Measurements from ENCODE around the gene SLC22A9.
"Not testable (repeated sequence)": the region's sequence is repeated elsewhere in the genome, so short reads cannot be mapped to it uniquely, and the experiment has no call there.

Gene SLC22A9

GRCh38 chr11:63369165-63369970 is at the start of gene SLC22A9:
TSS of gene SLC22A9 (plus strand) at chr11:63369785. CDS start at chr11:63370057, 272 bp downstream.
- no peak for DNase-seq

GRCh38 chr11:63321723-63322122 is 47.9 kb upstream of the SLC22A9 start:
- DNase-seq, result no peak

DNA sequence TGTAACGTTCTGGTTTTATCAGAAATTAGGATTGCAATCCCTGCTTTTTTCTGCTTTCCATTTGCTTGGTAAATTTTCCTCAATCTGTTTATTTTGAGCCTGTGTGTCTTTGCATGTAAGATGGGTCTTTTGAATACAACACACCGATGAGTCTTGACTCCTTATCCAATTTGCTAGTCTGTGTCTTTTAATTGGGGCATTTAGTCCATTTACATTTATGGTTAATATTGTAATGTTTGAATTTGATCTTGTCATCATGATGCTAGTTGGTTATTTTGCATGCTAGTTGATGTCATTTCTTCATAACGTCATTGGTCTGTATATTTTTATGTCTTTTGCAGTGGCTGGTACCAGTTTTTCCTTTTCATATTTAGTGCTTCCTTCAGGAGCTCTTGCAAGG is 34.5 kb upstream of the SLC22A9 start:
- not testable (repeated sequence) for DNase-seq

DNA sequence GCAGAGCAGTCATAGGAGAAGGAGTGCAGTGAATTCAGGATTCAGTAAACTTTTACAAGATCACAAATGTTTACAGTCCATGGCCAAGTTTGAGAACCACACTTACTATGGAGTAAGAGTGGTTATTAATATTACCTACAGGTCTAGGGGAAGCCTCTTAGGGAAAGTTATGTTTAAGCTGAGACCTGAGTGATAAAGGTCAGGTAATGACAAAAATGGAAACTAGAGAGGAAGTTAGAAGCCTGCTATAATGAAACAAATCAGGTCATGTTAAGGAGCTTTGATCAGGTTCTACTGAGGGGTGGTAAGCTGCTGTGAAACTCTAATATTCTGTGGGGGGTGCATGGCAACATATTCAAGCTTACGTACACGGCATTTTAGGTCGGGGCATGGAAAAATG is 32.5 kb upstream of the SLC22A9 start:
- no peak for DNase-seq

- no peak for DNase-seq
These were observed 26.5 kb upstream of the SLC22A9 start for GRCh38 chr11:63343130-63343529.

- DNase-seq, result no peak
These were observed 17.4 kb upstream of the SLC22A9 start for GRCh38 chr11:63352144-63352543.

GRCh38 chr11:63362196-63362793 is 7.3 kb upstream of the SLC22A9 start:
- DNase-seq, result no peak

GRCh38 chr11:63369971-63370588 is 495 bp downstream of the SLC22A9 start:
- DNase-seq, result no peak

GRCh38 chr11:63371396-63371795 is 1.8 kb downstream of the SLC22A9 start:
- DNase-seq, result no peak

GRCh38 chr11:63375434-63375833 is 5.8 kb downstream of the SLC22A9 start:
- no peak for DNase-seq

GRCh38 chr11:63380130-63380529 is 10.5 kb downstream of the SLC22A9 start:
- no peak for DNase-seq

DNA sequence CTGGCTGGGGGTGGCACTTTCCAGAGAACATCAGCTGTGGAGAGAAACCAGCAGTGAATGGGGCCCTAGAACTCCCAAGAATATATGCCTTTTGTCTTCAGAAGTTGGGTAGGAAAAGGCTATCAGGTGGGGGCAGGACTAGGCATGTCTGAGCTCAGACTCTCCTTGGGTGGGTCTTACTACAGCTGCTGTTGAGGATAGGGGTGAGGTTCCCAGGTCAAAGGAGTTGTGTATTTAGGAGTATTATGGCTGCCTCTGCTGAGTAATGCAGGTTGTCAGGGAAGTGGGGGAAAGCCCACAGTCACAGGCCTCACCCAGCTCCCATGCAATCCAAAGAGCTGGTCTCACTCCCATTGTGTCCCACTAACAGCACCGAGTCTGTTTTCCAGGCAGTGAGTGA is 26.1 kb downstream of the SLC22A9 start:
- no peak for DNase-seq

- no peak for DNase-seq
These were observed 34.8 kb downstream of the SLC22A9 start for GRCh38 chr11:63404161-63404935.

DNA sequence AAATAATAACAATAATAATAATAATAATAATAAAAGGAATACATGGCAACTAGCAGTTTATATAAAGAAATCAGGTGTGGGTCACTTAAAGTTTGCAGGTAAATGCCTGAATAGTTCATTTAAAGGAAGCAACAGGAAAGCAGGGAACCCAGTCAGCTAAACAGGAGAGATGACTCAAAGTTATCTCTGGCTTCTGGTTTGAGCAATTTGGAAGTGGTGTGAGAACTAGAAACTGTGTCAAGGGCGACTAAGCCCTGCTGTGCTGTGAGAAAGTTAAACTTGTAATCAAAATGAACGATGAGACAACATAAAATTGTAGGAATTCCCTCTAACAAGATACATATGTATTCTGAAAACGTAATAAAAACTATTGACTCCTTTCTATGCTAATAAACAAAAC is 35.5 kb downstream of the SLC22A9 start:
- DNase-seq, result no peak

GRCh38 chr11:63406458-63406857 is 36.9 kb downstream of the SLC22A9 start:
- DNase-seq, result no peak

- no peak for DNase-seq
These were observed 47.7 kb downstream of the SLC22A9 start for GRCh38 chr11:63417174-63417852.

DNA sequence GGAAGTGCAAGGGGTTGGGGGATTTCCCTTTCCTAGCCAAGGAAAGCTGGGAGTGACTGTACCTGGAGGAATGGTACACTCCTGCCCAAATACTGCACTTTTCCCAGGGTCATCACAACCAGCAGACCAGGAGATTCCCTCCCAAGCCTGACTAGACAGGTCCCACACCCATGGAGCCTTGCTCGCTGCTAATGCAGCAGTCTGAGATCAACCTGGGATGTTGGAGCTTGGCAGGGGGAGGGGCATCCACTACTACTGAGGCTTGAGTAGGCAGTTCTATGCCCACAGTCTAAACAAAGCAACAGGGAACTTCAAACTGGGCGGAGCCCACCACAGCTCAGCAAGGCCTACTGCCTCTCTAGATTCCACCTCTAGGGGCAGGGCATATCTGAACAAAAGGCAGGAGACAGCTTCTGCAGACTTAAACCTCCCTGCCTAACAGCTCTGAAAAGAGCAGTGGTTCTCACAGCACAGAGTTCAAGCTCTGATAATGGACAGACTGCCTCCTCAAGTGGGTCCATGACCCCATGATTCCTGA is 58.5 kb downstream of the SLC22A9 start:
- DNase-seq, result no peak

DNA sequence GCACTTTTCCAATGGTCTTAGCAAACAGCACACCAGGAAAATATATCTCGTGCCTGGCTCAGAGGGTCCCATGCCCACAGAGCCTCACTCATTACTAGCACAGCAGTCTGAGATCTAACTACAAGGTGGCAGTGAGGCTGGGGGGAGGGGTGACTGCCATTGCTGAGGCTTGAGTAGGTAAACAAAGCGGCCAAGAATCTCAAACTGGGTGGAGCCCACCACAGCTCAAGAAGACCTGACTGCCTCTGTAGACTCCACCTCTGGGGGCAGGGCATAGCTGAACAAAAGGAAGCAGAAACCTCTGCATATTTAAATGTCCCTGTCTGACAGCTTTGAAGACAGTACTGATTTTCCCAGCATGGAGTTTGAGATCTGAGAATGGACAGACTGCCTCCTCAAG is 61.1 kb downstream of the SLC22A9 start:
- not testable (repeated sequence) for DNase-seq

DNA sequence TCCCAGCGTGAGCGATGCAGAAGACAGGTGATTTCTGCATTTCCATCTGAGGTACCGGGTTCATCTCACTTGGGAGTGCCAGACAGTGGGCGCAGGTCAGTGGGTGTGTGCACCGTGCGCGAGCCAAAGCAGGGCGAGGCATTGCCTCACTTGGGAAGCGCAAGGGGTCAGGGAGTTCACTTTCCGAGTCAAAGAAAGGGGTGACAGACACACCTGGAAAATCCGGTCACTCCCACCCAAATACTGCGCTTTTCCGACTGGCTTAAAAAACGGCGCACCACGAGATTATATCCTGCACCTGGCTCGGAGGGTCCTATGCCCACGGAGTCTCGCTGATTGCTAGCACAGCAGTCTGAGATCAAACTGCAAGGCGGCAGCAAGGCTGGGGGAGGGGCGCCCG is 65.8 kb downstream of the SLC22A9 start:
- not testable (repeated sequence) for DNase-seq

DNA sequence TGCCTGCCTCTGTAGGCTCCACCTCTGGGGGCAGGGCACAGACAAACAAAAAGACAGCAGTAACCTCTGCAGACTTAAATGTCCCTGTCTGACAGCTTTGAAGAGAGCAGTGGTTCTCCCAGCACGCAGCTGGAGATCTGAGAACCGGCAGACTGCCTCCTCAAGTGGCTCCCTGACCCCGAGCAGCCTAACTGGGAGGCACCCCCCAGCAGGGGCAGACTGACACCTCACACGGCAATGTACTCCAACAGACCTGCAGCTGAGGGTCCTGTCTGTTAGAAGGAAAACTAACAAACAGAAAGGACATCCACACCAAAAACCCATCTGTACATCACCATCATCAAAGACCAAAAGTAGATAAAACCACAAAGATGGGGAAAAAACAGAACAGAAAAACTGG is 66.2 kb downstream of the SLC22A9 start:
- DNase-seq, result not testable (repeated sequence)

GRCh38 chr11:63443714-63444113 is 74.1 kb downstream of the SLC22A9 start:
- DNase-seq, result no peak

- DNase-seq, result no peak
These were observed 74.6 kb downstream of the SLC22A9 start for GRCh38 chr11:63444160-63444559.

Measured in CD4-positive, alpha-beta T cell treated with Interleukin-10 for 1 hour (primary cell).